ENCODE measurements around the gene RPP25L.

DNA sequence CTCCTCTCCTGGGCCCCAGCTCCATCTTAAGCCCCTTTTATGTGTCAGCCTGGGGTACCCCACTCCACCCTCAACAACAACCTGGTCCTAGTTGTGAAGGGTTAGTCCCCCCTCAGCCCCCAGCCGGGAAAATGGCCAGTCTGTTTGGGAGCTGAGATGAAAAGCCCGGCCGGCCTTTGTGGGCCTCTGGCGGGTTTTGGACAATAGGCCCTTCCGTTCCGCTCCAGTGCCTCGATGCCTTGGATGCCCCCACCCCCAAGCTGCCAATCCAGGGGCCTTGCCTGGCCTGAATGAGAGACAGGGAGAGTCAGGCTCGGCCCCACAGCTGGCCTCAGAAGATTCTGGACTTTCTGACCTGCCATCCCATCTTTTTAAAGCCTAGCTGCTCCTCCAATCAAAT, 31.5 kb downstream of the RPP25L start:
- no peak for TF ChIP-seq POLR2A (IDR thresholded peaks at IDR 0.05)
- TF ChIP-seq, protein P1, sequence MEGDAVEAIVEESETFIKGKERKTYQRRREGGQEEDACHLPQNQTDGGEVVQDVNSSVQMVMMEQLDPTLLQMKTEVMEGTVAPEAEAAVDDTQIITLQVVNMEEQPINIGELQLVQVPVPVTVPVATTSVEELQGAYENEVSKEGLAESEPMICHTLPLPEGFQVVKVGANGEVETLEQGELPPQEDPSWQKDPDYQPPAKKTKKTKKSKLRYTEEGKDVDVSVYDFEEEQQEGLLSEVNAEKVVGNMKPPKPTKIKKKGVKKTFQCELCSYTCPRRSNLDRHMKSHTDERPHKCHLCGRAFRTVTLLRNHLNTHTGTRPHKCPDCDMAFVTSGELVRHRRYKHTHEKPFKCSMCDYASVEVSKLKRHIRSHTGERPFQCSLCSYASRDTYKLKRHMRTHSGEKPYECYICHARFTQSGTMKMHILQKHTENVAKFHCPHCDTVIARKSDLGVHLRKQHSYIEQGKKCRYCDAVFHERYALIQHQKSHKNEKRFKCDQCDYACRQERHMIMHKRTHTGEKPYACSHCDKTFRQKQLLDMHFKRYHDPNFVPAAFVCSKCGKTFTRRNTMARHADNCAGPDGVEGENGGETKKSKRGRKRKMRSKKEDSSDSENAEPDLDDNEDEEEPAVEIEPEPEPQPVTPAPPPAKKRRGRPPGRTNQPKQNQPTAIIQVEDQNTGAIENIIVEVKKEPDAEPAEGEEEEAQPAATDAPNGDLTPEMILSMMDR (IDR thresholded peaks at IDR 0.05) = no peak
